B cell (primary cell): ENCODE data around the gene ETFA. TPM values are rescaled to one million over a fixed set of nuclear protein-coding genes. Genes with fewer than 3 reads are reported as not detected.

Experiments used
- ATAC-seq: fragments of 200-7000 bp; cut with Tn5 transposase; one replicate; pipeline ENCODE4 v1.10.0; 2021; ENCODE audit warnings: low read depth, mild to moderate bottlenecking, moderate number of reproducible peaks, moderate library complexity
- CTCF ChIA-PET: fragments of 350-600 bp; sonication (Branson Sonifier 250); formaldehyde crosslinking; loops from one replicate; lab custom pipeline; 2021; ENCODE audit warnings: antibody characterized with exemption, inconsistent platforms; lab: Charles Lee
- POLR2A ChIA-PET: fragments of 350-600 bp; sonication (Branson Sonifier 250); formaldehyde crosslinking; loops from one replicate; lab custom pipeline; 2021; ENCODE audit warnings: antibody characterized with exemption; lab: Charles Lee
- DNase-seq: peaks from one replicate; pipeline ENCODE4 v3.0.0; 2013
- H2AFZ ChIP-seq: 2 replicates; pipeline ENCODE4 v1.6.1; 2012; ENCODE audit warnings: mild to moderate bottlenecking, low read depth, low read length; ENCODE audit not compliant: insufficient read depth, poor library complexity, severe bottlenecking
- H3K27ac ChIP-seq, 2 donors: 1 replicate in 1 of 2; 2 replicates in 1 of 2; pipeline ENCODE4 v1.5.1; 2012 to 2013; ENCODE audit warnings: low read length in 2 of 2, mild to moderate bottlenecking in 2 of 2, moderate library complexity in 1 of 2
- H3K27me3 ChIP-seq, 4 experiments: fragments of 200-600 bp in 1 of 4; sonication (generic) in 1 of 4; replicated peaks in 1 of 4; 1 replicate in 2 of 4; 2 replicates in 2 of 4; pipeline versions ENCODE4 v1.6.1 to v1.7.0; 2013 to 2016; ENCODE audit warnings: low read length in 3 of 4, mild to moderate bottlenecking in 2 of 4, mixed read lengths in 1 of 4, moderate library complexity in 1 of 4; ENCODE audit not compliant: insufficient read depth in 4 of 4, control insufficient read depth in 3 of 4; ENCODE audit errors: control extremely low read depth in 1 of 4
- H3K36me3 ChIP-seq, 2 experiments: replicated peaks in 1 of 2; 1 replicate in 1 of 2; 2 replicates in 1 of 2; pipeline versions ENCODE4 v1.6.1 to v1.7.1; 2013; ENCODE audit warnings: low read length in 1 of 2; ENCODE audit not compliant: insufficient read depth in 2 of 2, control insufficient read depth in 1 of 2; ENCODE audit errors: control extremely low read depth in 1 of 2, extremely low read depth in 1 of 2
- H3K4me1 ChIP-seq, 2 donors: fragments of 200-600 bp in 1 of 2; sonication (generic) in 1 of 2; 1 replicate in 1 of 2; 2 replicates in 1 of 2; pipeline versions ENCODE4 v1.5.1 to v1.6.1; 2013 to 2017; ENCODE audit warnings: low read length in 2 of 2; ENCODE audit not compliant: control insufficient read depth in 2 of 2, insufficient read depth in 2 of 2
- H3K4me2 ChIP-seq: replicated peaks from 2 replicates; pipeline ENCODE3; 2012; ENCODE audit warnings: mild to moderate bottlenecking, low read depth, low read length; ENCODE audit not compliant: poor library complexity, severe bottlenecking
- H3K4me3 ChIP-seq, 5 experiments: fragments of 200-600 bp in 1 of 5; sonication (generic) in 1 of 5; 1 replicate in 3 of 5; 2 replicates in 2 of 5; pipeline versions ENCODE4 v1.5.1 to v1.7.0; 2011 to 2016; ENCODE audit warnings: low read length in 4 of 5, mild to moderate bottlenecking in 4 of 5, low read depth in 2 of 5, control low read depth in 1 of 5, moderate library complexity in 1 of 5; ENCODE audit not compliant: insufficient read depth in 1 of 5; ENCODE audit errors: control extremely low read depth in 1 of 5, extremely low read depth in 1 of 5
- H3K79me2 ChIP-seq: fragments of 200-600 bp; sonication (generic); one replicate; pipeline ENCODE4 v1.6.0; 2016; ENCODE audit warnings: low read length; ENCODE audit not compliant: control insufficient read depth, insufficient read depth
- H3K9ac ChIP-seq: fragments of 200-600 bp; sonication (generic); 2 replicates; pipeline ENCODE4 v1.6.1; 2017; ENCODE audit warnings: mild to moderate bottlenecking, low read length, moderate library complexity
- H3K9me3 ChIP-seq, 3 donors: one replicate each; pipeline versions ENCODE4 v1.6.1 to v1.7.1; 2013; ENCODE audit warnings: low read length in 2 of 3; ENCODE audit not compliant: control insufficient read depth in 2 of 3, insufficient read depth in 1 of 3; ENCODE audit errors: control extremely low read depth in 1 of 3
- H4K20me1 ChIP-seq: 2 replicates; pipeline ENCODE4 v1.6.0; 2012; ENCODE audit warnings: mild to moderate bottlenecking, low read length; ENCODE audit not compliant: insufficient read depth, control insufficient read depth, poor library complexity, severe bottlenecking
- H3K27ac Mint-ChIP-seq: one replicate; pipeline ENCODE4 v1.8.0; 2021; ENCODE audit warnings: mixed read lengths
- H3K27me3 Mint-ChIP-seq: one replicate; pipeline ENCODE4 v1.8.0; 2021; ENCODE audit warnings: mixed read lengths
- H3K4me1 Mint-ChIP-seq: one replicate; pipeline ENCODE4 v1.8.0; 2021; ENCODE audit warnings: mixed read lengths
- H3K4me3 Mint-ChIP-seq: one replicate; pipeline ENCODE4 v1.8.0; 2021; ENCODE audit warnings: mixed read lengths
- H3K9me3 Mint-ChIP-seq: one replicate; pipeline ENCODE4 v1.8.0; 2022; ENCODE audit warnings: mixed read lengths; ENCODE audit not compliant: insufficient read depth
- EZH2 ChIP-seq: IDR thresholded peaks from 2 replicates; pipeline ENCODE4 v1.6.1; 2012; ENCODE audit warnings: borderline replicate concordance, low read depth, mild to moderate bottlenecking, moderate library complexity, low read length; ENCODE audit not compliant: insufficient read depth, poor library complexity, severe bottlenecking
- WGBS: methylation state at CpG from one replicate; pipeline ENCODE4 v1.1.5; 2013; ENCODE audit warnings: missing lambda C conversion rate; ENCODE audit not compliant: insufficient coverage; 5-methylcytosine and 5-hydroxymethylcytosine counted together
- intact Hi-C: fragments of 100-400 bp; cut with micrococcal nuclease; formaldehyde crosslinking; loops from one replicate; pipeline ENCODE4 v1.10.0; 2022
- polyA plus RNA-seq: library from polyadenylated mRNA; depleted of rRNA; stranded (reverse); fragments of >200 nt; gene quantifications from 2 replicates; pipeline ENCODE4 v1.2.3, GENCODE V29; 2012
- total RNA-seq, 2 donors: library from RNA; stranded (reverse); fragments of 120-200 nt in 1 of 2; gene quantifications; 1 replicate in 1 of 2; 2 replicates in 1 of 2; pipeline versions ENCODE4 v1.2.3 to v1.2.4, GENCODE V29; 2013 to 2022
- TF ChIP-seq, protein P1 (sequence below): fragments of 200-600 bp; IDR thresholded peaks from one replicate; pipeline ENCODE4 v1.8.0; 2022; ENCODE audit warnings: antibody characterized with exemption, mild to moderate bottlenecking

Gene ETFA
- total and polyA plus RNA-seq, 2 donors (not counting 1 experiment from before 2014, with no cell fraction given) = 34.9 to 68.8 TPM

DNA sequence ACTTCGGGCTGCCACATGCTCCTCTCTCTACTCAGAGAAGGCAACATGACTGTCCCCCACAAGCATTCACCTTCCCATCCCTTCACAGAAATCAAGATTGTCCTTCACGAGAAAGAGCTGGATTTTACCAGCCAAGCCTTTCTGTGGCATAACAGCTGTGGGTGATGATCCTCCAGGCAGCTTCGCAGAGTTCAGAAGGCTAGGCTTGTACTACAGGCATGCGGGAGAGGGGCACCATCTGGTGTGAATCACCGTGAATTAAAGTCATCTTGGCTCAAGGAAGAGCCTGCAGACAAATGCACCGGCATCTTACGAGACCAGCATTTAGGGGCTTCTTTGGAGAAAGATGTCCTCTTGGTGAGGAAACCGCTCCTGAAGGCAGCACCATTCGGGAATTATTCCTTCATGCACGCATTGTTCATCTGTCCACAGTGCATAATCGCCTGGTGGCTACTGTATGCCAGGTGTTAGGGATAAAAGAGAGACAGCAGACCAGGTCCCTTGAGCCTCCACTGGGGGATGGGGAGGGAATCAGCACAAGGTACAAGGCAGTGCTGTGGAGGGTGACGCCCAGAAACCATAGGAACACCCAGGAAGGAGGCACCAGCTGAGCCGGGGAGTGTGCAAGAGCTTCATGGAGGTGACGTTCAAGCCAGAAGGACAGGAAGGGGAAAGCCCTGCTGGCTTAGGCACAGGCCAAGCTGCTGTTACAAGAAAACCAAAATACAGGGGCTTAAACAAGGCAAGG lies 142.9 kb downstream of the ETFA start:
- no peak overlapping the region for H3K27ac Mint-ChIP-seq
- Histone ChIP-seq H3K4me3 (no peak overlapping the region), H3K9me3 (peaks cover 0 to 3% (median 0%) of the 10 kb centered on the region in 3 donors), H3K4me1 (no peaks in the 10 kb centered on the region), H2AFZ (no peak overlapping the region), H4K20me1 (no peaks in the 10 kb centered on the region), H3K27me3 (no peaks in the 10 kb centered on the region), H3K4me2 (no peak overlapping the region), H3K79me2 (no peaks in the 10 kb centered on the region), H3K36me3 (no peaks in the 10 kb centered on the region), H3K9ac (no peak overlapping the region), H3K27ac (no peak overlapping the region)
- DNase-seq (no peak), ATAC-seq (no peak)
- ChIA-PET POLR2A (no interaction called here), CTCF (interaction anchor here (0.9 kb wide), 1 partner anchor 29 kb away, joined by 3 read pairs; no protein-coding TSS in a partner anchor)
- H3K4me1 Mint-ChIP-seq = no peaks in the 10 kb centered on the region
- intact Hi-C loops = no loop called here
- H3K4me3 Mint-ChIP-seq = no peak overlapping the region
- peaks cover 13% of the 10 kb centered on the region for H3K27me3 Mint-ChIP-seq
- 93% methylated on average over 14 of the region's 14 CpGs for WGBS
- no peaks in the 10 kb centered on the region for H3K9me3 Mint-ChIP-seq
- TF ChIP-seq, protein P1, sequence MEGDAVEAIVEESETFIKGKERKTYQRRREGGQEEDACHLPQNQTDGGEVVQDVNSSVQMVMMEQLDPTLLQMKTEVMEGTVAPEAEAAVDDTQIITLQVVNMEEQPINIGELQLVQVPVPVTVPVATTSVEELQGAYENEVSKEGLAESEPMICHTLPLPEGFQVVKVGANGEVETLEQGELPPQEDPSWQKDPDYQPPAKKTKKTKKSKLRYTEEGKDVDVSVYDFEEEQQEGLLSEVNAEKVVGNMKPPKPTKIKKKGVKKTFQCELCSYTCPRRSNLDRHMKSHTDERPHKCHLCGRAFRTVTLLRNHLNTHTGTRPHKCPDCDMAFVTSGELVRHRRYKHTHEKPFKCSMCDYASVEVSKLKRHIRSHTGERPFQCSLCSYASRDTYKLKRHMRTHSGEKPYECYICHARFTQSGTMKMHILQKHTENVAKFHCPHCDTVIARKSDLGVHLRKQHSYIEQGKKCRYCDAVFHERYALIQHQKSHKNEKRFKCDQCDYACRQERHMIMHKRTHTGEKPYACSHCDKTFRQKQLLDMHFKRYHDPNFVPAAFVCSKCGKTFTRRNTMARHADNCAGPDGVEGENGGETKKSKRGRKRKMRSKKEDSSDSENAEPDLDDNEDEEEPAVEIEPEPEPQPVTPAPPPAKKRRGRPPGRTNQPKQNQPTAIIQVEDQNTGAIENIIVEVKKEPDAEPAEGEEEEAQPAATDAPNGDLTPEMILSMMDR = no peak
- no peak for TF ChIP-seq EZH2

DNA sequence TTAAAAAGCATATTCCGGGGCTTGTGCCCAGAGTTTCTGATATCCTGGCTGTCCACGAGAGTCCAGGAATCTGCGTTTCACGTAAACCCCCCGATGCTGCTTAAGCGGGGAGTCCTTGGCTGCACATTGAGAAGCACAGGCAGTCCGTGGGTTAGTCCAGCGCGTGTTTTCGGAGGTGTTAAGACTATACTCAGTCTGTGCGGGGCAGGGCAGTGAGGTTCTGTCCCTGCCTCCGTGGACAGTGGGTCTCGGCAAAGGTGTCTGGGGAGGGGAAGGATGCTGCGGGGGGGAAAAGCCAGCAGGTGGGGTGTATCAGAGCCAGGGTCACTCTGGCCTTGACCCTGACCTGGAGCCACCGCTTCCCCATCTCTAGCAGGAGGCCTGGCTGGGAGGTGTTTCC lies 145.3 kb downstream of the ETFA start:
- no peak for ATAC-seq
- H2AFZ ChIP-seq = no peak overlapping the region
- no peak overlapping the region for H3K9ac ChIP-seq
- no peaks in the 10 kb centered on the region for H3K4me1 ChIP-seq
- H3K9me3 ChIP-seq = no peaks in the 10 kb centered on the region
- H3K36me3 ChIP-seq = no peaks in the 10 kb centered on the region
- intact Hi-C loops = no loop called here
- ChIA-PET POLR2A (no interaction called here), CTCF (no interaction called here)
- no peak for DNase-seq
- no peak overlapping the region for H3K4me3 ChIP-seq
- Mint-ChIP-seq H3K9me3 (no peaks in the 10 kb centered on the region), H3K4me3 (no peak overlapping the region), H3K4me1 (no peaks in the 10 kb centered on the region), H3K27me3 (peaks cover 8% of the 10 kb centered on the region), H3K27ac (no peak overlapping the region)
- no peaks in the 10 kb centered on the region for H3K27me3 ChIP-seq
- no peaks in the 10 kb centered on the region for H3K79me2 ChIP-seq
- WGBS = 96% methylated on average over 15 of the region's 15 CpGs
- H4K20me1 ChIP-seq = no peaks in the 10 kb centered on the region
- H3K4me2 ChIP-seq = no peak overlapping the region
- no peak overlapping the region for H3K27ac ChIP-seq
- TF ChIP-seq, protein P1 = no peak
- no peak for TF ChIP-seq EZH2
